Suprapubic skin (tissue), 3 donors: ENCODE results near the gene GRPEL2.
A peak's percentile ranks its signal among the peaks of the same experiment; 100 is the strongest.

ENCODE experiments used
- CTCF ChIP-seq, 2 donors: fragments of 200-600 bp in 1 of 2; fragments of 450-650 bp in 1 of 2; sonication (generic) in 1 of 2; IDR thresholded peaks; one replicate each; pipeline ENCODE4 v1.5.1; 2016 to 2019; ENCODE audit warnings: antibody characterized with exemption in 2 of 2, mild to moderate bottlenecking in 1 of 2, moderate library complexity in 1 of 2
- EP300 ChIP-seq: sonication (generic); formaldehyde crosslinking; IDR thresholded peaks from one replicate; pipeline ENCODE4 v1.6.1; 2017; ENCODE audit warnings: antibody characterized with exemption
- POLR2A ChIP-seq, 2 donors: fragments of 450-650 bp; IDR thresholded peaks; one replicate each; pipeline ENCODE4 v1.6.1; 2017; ENCODE audit warnings: antibody characterized with exemption in 2 of 2, mild to moderate bottlenecking in 2 of 2, moderate library complexity in 2 of 2

GRCh38 chr5:149371296-149371962 is 26.1 kb downstream of the GRPEL2 start:
- TF ChIP-seq CTCF (IDR thresholded peaks at IDR 0.05) (peak; percentile 49 to 80), POLR2A (IDR thresholded peaks at IDR 0.05) (no peak), EP300 (no peak)
